ENCODE data around the gene EXOC6.
"Not testable (repeated sequence)": the region's sequence is repeated elsewhere in the genome, so short reads cannot be mapped to it uniquely, and the experiment has no call there.

Gene EXOC6

GRCh38 chr10:92916433-92916832 is 68.1 kb downstream of the EXOC6 start:
- Histone ChIP-seq H3K4me1 (ENCODE audit: insufficient read depth, low read length) (peaks cover 11% of the 10 kb centered on the region; the same call in 1 of the 2 replicates), H3K36me3 (ENCODE audit: insufficient read depth, low read depth, low read length) (no peaks in the 10 kb centered on the region), H3K9ac (ENCODE audit: low read depth, low read length) (no peak overlapping the region), H3K27me3 (ENCODE audit: insufficient read depth, low read length) (no peaks in the 10 kb centered on the region), H3K27ac (ENCODE audit: low read length) (no peak overlapping the region), H3K9me3 (ENCODE audit: insufficient read depth, low read depth, low read length) (peaks cover 7% of the 10 kb centered on the region; the same call in 1 of the 2 replicates), H3K4me3 (ENCODE audit: low read length) (peak overlapping the region; percentile 34; the same call in 1 of the 2 replicates)

GRCh38 chr10:92918603-92919002 is 70.3 kb downstream of the EXOC6 start:
- no peaks in the 10 kb centered on the region for H3K36me3 ChIP-seq (ENCODE audit: insufficient read depth, low read depth, low read length)
- H3K9ac ChIP-seq (ENCODE audit: low read depth, low read length), result no peak overlapping the region
- H3K27me3 ChIP-seq (ENCODE audit: insufficient read depth, low read length), result no peaks in the 10 kb centered on the region
- H3K9me3 ChIP-seq (ENCODE audit: insufficient read depth, low read depth, low read length), result peaks cover 7% of the 10 kb centered on the region; the same call in 1 of the 2 replicates
- peaks cover 9% of the 10 kb centered on the region; the same call in 1 of the 2 replicates for H3K4me1 ChIP-seq (ENCODE audit: insufficient read depth, low read length)
- H3K4me3 ChIP-seq (ENCODE audit: low read length), result no peak overlapping the region
- H3K27ac ChIP-seq (ENCODE audit: low read length), result no peak overlapping the region

- H3K4me3 ChIP-seq (ENCODE audit: low read length), result no peak overlapping the region
- H3K27me3 ChIP-seq (ENCODE audit: insufficient read depth, low read length), result no peaks in the 10 kb centered on the region
- peaks cover 5% of the 10 kb centered on the region; the same call in 1 of the 2 replicates for H3K4me1 ChIP-seq (ENCODE audit: insufficient read depth, low read length)
- peaks cover 7% of the 10 kb centered on the region; the same call in 1 of the 2 replicates for H3K9me3 ChIP-seq (ENCODE audit: insufficient read depth, low read depth, low read length)
- no peak overlapping the region for H3K9ac ChIP-seq (ENCODE audit: low read depth, low read length)
- no peak overlapping the region for H3K27ac ChIP-seq (ENCODE audit: low read length)
- H3K36me3 ChIP-seq (ENCODE audit: insufficient read depth, low read depth, low read length), result no peaks in the 10 kb centered on the region
These were observed 72.5 kb downstream of the EXOC6 start for GRCh38 chr10:92920866-92921265.

- Histone ChIP-seq H3K4me1 (ENCODE audit: insufficient read depth, low read length) (no peaks in the 10 kb centered on the region), H3K4me3 (ENCODE audit: low read length) (no peak overlapping the region)
These were observed 75.1 kb downstream of the EXOC6 start for GRCh38 chr10:92923416-92923815.

GRCh38 chr10:92929896-92930295 is 81.6 kb downstream of the EXOC6 start:
- Histone ChIP-seq H3K4me3 (ENCODE audit: low read length) (no peak overlapping the region), H3K4me1 (ENCODE audit: insufficient read depth, low read length) (no peaks in the 10 kb centered on the region), H3K9me3 (ENCODE audit: insufficient read depth, low read depth, low read length) (peaks cover 6% of the 10 kb centered on the region; the same call in 1 of the 2 replicates), H3K27ac (ENCODE audit: low read length) (no peak overlapping the region), H3K27me3 (ENCODE audit: insufficient read depth, low read length) (no peaks in the 10 kb centered on the region), H3K36me3 (ENCODE audit: insufficient read depth, low read depth, low read length) (peaks cover 5% of the 10 kb centered on the region; the same call in 1 of the 2 replicates), H3K9ac (ENCODE audit: low read depth, low read length) (no peak overlapping the region)

More at GRCh38 chr10:92923416-92923815, 75.1 kb downstream of the EXOC6 start:
- H3K36me3 ChIP-seq (ENCODE audit: insufficient read depth, low read depth, low read length), result no peaks in the 10 kb centered on the region
- no peak overlapping the region for H3K27ac ChIP-seq (ENCODE audit: low read length)
- H3K9ac ChIP-seq (ENCODE audit: low read depth, low read length), result no peak overlapping the region
- H3K27me3 ChIP-seq (ENCODE audit: insufficient read depth, low read length), result no peaks in the 10 kb centered on the region
- peaks cover 7% of the 10 kb centered on the region; the same call in 1 of the 2 replicates for H3K9me3 ChIP-seq (ENCODE audit: insufficient read depth, low read depth, low read length)

GRCh38 chr10:92931597-92931996 is 83.3 kb downstream of the EXOC6 start:
- peaks cover 6% of the 10 kb centered on the region; the same call in 1 of the 2 replicates for H3K9me3 ChIP-seq (ENCODE audit: insufficient read depth, low read depth, low read length)
- no peak overlapping the region for H3K9ac ChIP-seq (ENCODE audit: low read depth, low read length)
- H3K36me3 ChIP-seq (ENCODE audit: insufficient read depth, low read depth, low read length), result peaks cover 5% of the 10 kb centered on the region; the same call in 1 of the 2 replicates
- no peak overlapping the region for H3K27ac ChIP-seq (ENCODE audit: low read length)
- no peaks in the 10 kb centered on the region for H3K4me1 ChIP-seq (ENCODE audit: insufficient read depth, low read length)
- H3K27me3 ChIP-seq (ENCODE audit: insufficient read depth, low read length), result no peaks in the 10 kb centered on the region
- no peak overlapping the region for H3K4me3 ChIP-seq (ENCODE audit: low read length)

GRCh38 chr10:92937876-92938275 is 89.6 kb downstream of the EXOC6 start:
- Histone ChIP-seq H3K9me3 (ENCODE audit: insufficient read depth, low read depth, low read length) (no peaks in the 10 kb centered on the region), H3K27me3 (ENCODE audit: insufficient read depth, low read length) (no peaks in the 10 kb centered on the region), H3K4me1 (ENCODE audit: insufficient read depth, low read length) (no peaks in the 10 kb centered on the region), H3K36me3 (ENCODE audit: insufficient read depth, low read depth, low read length) (no peaks in the 10 kb centered on the region), H3K27ac (ENCODE audit: low read length) (no peak overlapping the region), H3K9ac (ENCODE audit: low read depth, low read length) (no peak overlapping the region), H3K4me3 (ENCODE audit: low read length) (no peak overlapping the region)

GRCh38 chr10:92938841-92939240 is 90.5 kb downstream of the EXOC6 start:
- Histone ChIP-seq H3K27me3 (ENCODE audit: insufficient read depth, low read length) (no peaks in the 10 kb centered on the region), H3K9me3 (ENCODE audit: insufficient read depth, low read depth, low read length) (no peaks in the 10 kb centered on the region), H3K9ac (ENCODE audit: low read depth, low read length) (no peak overlapping the region), H3K4me3 (ENCODE audit: low read length) (no peak overlapping the region), H3K4me1 (ENCODE audit: insufficient read depth, low read length) (no peaks in the 10 kb centered on the region), H3K27ac (ENCODE audit: low read length) (no peak overlapping the region), H3K36me3 (ENCODE audit: insufficient read depth, low read depth, low read length) (no peaks in the 10 kb centered on the region)

- Histone ChIP-seq H3K4me3 (ENCODE audit: low read length) (no peak overlapping the region), H3K27ac (ENCODE audit: low read length) (no peak overlapping the region), H3K36me3 (ENCODE audit: insufficient read depth, low read depth, low read length) (no peaks in the 10 kb centered on the region), H3K9me3 (ENCODE audit: insufficient read depth, low read depth, low read length) (no peaks in the 10 kb centered on the region), H3K4me1 (ENCODE audit: insufficient read depth, low read length) (no peaks in the 10 kb centered on the region), H3K9ac (ENCODE audit: low read depth, low read length) (no peak overlapping the region), H3K27me3 (ENCODE audit: insufficient read depth, low read length) (no peaks in the 10 kb centered on the region)
These were observed 93.9 kb downstream of the EXOC6 start for GRCh38 chr10:92942226-92942625.

- Histone ChIP-seq H3K4me3 (ENCODE audit: low read length) (no peak overlapping the region), H3K9me3 (ENCODE audit: insufficient read depth, low read depth, low read length) (no peaks in the 10 kb centered on the region), H3K4me1 (ENCODE audit: insufficient read depth, low read length) (no peaks in the 10 kb centered on the region), H3K27me3 (ENCODE audit: insufficient read depth, low read length) (no peaks in the 10 kb centered on the region), H3K9ac (ENCODE audit: low read depth, low read length) (no peak overlapping the region), H3K36me3 (ENCODE audit: insufficient read depth, low read depth, low read length) (0 out of 2 replicates have a peak, but pooled peaks cover 5% of the 10 kb centered on the region), H3K27ac (ENCODE audit: low read length) (no peak overlapping the region)
These were observed 98.2 kb downstream of the EXOC6 start for GRCh38 chr10:92946491-92946890.

- H3K4me1 ChIP-seq (ENCODE audit: insufficient read depth, low read length); H3K27ac ChIP-seq (ENCODE audit: low read length); H3K9me3 ChIP-seq (ENCODE audit: insufficient read depth, low read depth, low read length); H3K9ac ChIP-seq (ENCODE audit: low read depth, low read length); H3K36me3 ChIP-seq (ENCODE audit: insufficient read depth, low read depth, low read length); H3K4me3 ChIP-seq (ENCODE audit: low read length); H3K27me3 ChIP-seq (ENCODE audit: insufficient read depth, low read length): not testable (repeated sequence)
These were observed 104.3 kb downstream of the EXOC6 start for GRCh38 chr10:92952573-92952972.

- H3K27ac ChIP-seq (ENCODE audit: low read length), result no peak overlapping the region
- H3K36me3 ChIP-seq (ENCODE audit: insufficient read depth, low read depth, low read length), result no peaks in the 10 kb centered on the region
- no peak overlapping the region for H3K4me3 ChIP-seq (ENCODE audit: low read length)
- no peaks in the 10 kb centered on the region for H3K4me1 ChIP-seq (ENCODE audit: insufficient read depth, low read length)
- no peaks in the 10 kb centered on the region for H3K27me3 ChIP-seq (ENCODE audit: insufficient read depth, low read length)
- H3K9ac ChIP-seq (ENCODE audit: low read depth, low read length), result no peak overlapping the region
- H3K9me3 ChIP-seq (ENCODE audit: insufficient read depth, low read depth, low read length), result no peaks in the 10 kb centered on the region
These were observed 109.1 kb downstream of the EXOC6 start for GRCh38 chr10:92957223-92958010.

All from iPS-20b (cell line).